GM04503 (cell line): ENCODE measurements around the gene PAPLN.

ENCODE experiments used
- DNase-seq: peaks from one replicate; pipeline ENCODE4 v3.0.0-alpha.2; 2012; ENCODE audit warnings: low read depth

The PAPLN gene

GRCh38 chr14:73261520-73262426 is 24.5 kb downstream of the PAPLN start:
- DNase-seq: no peak

DNA sequence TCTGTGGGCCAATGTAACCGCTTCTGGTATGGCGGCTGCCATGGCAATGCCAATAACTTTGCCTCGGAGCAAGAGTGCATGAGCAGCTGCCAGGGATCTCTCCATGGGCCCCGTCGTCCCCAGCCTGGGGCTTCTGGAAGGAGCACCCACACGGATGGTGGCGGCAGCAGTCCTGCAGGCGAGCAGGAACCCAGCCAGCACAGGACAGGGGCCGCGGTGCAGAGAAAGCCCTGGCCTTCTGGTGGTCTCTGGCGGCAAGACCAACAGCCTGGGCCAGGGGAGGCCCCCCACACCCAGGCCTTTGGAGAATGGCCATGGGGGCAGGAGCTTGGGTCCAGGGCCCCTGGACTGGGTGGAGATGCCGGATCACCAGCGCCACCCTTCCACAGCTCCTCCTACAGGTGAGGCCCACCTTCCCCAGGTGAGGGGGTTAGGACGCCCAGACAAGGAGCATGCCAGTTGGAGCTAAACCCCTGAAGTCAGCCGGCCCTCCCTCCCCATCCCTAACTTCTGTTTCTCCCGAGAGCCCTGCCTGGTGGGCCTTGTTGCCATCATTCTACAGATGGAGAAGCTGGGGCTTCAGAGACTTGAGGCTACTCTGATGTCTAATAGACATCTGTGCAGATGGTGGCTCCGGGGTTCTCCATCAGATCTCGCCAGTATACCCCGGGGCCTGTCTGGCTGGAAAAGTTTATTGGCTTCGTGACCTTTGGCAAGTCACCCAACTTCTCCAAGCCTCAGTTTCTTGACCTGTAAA is 25.3 kb downstream of the PAPLN start:
- DNase-seq: no peak

GRCh38 chr14:73263606-73264005 is 26.3 kb downstream of the PAPLN start:
- DNase-seq: no peak

DNA sequence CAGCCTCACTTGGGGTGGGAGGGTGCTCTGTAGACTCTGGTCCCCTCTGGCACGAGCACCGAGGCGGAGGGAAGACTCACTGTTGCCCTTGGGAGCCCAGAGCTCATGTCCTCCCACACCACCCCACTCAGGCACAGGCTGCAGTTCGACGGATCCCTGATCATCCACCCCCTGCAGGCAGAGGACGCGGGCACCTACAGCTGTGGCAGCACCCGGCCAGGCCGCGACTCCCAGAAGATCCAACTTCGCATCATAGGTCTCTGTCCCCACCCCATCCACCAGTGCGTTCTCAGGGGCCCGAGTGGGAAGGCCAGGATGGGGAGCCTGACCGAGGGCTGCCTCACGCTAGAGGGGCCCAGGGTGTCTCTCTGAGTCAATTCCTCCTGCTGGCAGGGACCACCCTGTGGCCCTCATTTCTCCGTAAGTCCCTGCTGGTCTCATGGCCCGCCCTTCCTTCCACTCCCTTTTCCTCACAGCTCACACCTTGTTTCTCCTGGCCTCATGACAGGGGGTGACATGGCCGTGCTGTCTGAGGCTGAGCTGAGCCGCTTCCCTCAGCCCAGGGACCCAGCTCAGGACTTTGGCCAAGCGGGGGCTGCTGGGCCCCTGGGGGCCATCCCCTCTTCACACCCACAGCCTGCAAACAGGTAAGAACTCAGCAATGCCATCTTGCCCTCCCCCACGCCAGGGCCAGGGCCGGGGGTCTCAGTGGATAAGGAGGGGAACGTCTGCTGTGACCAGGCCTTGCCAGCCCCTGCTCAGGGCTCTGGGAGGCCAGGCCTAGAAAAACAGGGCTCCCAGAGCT is 27.0 kb downstream of the PAPLN start:
- no peak for DNase-seq

DNA sequence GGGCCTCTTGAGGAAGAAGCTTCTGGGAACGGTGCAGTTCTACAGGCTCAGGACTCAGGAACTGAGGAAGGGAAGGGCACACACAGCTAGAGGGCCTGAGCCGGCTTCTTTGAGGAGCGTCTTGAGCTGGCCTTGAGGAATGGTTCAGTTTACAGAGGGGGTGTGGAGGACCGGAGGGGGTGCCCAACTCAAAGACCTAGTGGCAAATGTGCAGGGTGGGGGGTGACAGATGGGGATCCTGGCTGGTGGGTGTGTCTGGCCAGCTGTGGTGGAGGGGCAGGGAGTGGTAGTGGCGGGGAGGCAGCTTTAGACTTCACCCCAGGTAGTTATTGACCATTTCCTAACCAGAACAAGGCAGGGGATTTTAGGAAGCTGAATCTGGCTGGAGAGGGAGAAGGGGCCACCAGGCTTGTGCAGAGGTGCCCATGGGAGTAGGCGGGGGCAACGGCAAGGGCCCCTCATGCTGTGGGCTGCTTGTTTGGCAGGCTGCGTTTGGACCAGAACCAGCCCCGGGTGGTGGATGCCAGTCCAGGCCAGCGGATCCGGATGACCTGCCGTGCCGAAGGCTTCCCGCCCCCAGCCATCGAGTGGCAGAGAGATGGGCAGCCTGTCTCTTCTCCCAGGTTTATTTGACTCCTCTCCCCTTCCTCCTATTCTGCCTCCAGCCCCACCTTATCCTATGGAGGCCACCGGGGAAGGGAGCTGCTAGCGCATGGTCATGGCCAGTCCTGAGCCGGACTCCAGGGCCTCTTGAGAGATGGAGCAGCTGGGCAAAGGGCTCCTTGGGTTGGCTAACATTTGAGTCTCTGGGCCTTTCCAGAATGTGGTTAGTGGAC is 27.8 kb downstream of the PAPLN start:
- DNase-seq: no peak

DNA sequence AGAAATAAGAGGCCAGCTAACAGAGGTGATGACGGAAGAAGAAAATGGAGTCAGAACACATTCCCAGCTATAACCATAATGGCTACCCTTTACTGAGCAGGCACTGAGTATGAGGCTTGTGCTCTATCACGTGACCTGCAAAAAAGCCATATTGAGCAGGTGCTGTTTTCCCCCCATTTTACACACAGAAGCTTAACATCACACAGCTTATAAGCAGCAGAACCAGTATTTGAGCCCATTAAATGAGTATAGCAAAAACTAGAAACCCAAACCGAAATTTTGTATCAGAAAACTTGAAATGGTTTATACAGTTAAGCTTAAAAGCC is 28.4 kb downstream of the PAPLN start:
- DNase-seq: no peak

- no peak for DNase-seq
Measured at GRCh38 chr14:73266317-73266716, 29.0 kb downstream of the PAPLN start.

DNA sequence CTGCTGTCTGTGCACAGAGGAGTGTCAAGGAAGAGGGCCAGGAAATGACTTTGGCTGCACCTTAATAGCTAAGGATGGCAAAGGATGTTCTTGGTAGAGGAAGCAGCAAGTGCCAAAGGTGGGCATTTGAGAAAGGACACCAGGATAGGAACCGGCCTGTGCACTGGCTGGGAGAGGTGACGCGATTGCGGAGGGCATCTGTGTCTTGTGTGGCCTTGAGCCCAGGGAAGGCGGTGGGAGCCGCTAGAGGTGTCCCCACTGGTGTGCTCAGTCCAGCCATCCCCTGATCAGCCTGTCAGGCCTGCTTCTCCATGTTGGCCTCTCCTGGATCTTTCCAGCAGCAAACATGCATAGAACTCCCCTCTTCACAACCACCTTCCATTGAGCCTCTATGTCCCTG is 30.2 kb downstream of the PAPLN start:
- no peak for DNase-seq

GRCh38 chr14:73269729-73270531 is 32.6 kb downstream of the PAPLN start:
- no peak for DNase-seq

DNA sequence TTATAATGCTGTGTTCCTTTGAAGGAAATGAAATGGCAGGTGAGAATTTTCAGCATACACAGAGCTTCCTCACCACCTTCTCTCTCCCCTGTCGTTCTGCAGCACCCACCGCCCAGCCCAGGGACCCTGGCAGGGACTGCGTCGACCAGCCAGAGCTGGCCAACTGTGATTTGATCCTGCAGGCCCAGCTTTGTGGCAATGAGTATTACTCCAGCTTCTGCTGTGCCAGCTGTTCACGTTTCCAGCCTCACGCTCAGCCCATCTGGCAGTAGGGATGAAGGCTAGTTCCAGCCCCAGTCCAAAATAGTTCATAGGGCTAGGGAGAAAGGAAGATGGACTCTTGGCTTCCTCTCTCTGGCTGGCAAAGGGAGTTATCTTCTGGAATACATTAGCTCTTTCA is 35.1 kb downstream of the PAPLN start:
- DNase-seq: no peak

- DNase-seq: no peak
Measured at GRCh38 chr14:73273799-73274198, 36.5 kb downstream of the PAPLN start.

DNA sequence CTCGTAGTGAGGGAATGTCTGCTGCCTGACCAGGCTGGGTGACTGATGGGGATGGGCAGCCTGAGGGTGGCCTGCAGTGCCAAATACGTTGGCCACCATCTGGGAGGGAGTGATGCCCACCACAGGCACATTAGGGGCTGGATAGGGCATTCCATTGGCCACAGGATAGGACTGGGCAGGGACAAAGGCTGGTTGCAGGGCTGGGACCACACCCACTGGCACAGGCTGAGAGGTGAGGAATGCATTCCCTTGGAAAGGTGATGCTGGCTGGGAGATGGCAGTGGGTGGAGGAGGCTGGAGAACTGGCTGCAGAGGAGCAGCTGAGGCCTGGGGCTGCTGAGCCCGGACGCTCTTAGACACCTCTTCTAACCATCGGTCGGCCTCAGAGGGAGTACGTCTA is 39.5 kb downstream of the PAPLN start:
- DNase-seq: no peak

DNA sequence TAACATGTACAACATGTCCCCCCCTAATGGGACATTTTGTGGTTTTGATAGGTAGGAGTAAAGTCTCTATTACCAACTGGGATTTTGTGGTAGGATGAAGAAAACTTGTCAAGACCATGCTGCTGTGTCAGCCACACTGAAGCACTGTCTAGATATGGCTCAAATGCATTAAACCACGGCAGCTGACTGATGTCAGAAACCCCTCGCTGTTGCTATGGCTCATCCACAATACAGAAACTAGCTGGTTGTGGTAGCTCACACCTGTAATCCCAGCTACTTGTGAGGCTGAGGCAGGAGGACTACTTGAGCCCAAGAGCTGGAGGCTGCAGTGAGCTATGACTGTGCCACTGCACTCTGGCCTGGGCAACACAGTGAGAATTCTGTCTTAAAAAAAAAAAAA is 40.1 kb downstream of the PAPLN start:
- no peak for DNase-seq

DNA sequence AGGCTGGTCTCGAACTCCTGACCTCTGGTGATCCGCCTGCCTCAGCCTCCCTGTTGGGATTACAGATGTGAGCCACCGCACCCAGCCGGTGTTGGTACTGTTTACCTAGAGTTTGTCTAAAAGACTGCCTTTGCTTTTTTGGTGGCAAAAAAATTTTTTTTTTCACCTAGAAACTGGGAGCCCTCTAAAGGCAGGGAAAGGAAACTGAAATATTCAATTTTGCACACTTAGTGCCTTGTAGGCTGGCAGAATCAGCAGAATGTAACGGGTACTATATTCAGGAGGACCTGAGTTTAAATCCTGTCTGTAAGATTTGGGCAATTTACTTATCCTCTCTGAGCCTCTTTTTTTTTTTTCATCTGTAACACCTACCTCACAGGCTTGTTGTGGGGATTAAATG is 43.6 kb downstream of the PAPLN start:
- no peak for DNase-seq

DNA sequence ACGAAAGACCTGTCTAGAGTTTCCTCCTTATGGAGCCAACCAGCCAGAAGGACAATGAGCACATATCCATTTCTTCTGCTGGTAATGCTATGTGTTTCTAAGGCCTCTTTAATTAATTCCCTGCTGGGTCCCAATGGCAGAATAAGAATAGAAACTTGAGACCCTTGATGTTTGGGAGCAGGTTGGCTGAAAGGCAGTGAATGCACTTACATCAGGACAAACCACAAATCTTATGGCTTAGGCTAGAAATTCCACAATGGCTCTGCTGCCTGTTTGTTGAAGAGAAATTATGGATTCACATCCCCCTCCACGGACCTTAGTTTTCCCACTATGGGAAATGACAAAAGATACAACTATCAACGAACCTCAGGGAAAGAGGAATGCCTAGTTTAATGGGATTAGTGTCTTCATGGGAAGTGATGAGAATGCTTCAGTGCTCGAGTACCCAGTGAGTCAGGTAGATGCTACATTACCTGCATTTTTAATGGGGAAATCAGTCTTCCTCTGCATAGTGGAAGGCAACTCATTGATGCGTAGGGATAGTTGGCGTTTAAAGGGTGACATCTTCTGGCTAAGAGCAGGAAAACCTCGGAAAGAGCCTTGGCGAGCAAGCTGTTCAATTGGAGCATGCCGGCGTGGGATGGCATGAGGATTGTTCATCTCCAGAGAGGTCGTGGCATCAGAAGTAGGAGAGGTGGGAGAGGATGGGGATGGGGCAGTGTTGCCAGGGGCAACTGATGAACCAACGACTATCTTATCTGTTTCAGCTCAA is 46.5 kb downstream of the PAPLN start:
- no peak for DNase-seq

DNA sequence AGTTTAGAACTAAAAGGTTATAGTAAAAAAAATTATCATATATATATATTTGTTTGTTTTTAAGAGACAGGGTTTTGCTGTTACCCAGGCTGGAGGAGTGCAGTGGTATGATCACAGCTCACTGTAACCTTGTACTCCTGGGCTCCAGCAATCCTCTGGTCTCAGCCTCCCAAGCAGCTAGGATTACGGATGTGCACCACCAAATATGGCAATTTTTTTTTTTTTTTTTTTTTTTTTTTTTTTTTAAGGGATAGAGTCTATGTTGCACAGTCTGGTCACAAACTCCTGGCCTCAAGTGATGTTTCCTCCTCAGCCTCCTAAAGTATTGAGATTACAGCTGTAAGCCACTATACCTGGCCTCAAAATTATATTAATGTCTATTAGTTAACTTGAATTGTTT is 48.7 kb downstream of the PAPLN start:
- no peak for DNase-seq

DNA sequence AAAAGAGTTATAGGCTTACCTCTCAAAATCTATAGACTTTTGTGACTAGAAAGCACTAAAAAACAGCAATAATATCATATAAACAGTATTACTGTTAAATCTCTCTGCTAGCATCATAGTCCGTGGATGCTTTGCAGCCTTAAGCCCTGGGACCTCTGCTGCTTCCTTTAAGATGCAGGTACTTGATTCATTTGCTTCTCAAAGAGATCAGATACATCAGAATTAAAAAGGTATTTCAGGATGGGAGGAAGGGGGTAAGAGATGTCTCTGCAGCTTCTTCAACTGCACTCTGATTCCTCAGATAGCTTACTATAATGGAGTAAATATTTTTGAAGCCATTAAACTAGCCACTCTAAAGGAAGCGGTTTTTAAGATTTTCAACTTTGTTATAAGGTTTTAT is 49.3 kb downstream of the PAPLN start:
- no peak for DNase-seq

DNA sequence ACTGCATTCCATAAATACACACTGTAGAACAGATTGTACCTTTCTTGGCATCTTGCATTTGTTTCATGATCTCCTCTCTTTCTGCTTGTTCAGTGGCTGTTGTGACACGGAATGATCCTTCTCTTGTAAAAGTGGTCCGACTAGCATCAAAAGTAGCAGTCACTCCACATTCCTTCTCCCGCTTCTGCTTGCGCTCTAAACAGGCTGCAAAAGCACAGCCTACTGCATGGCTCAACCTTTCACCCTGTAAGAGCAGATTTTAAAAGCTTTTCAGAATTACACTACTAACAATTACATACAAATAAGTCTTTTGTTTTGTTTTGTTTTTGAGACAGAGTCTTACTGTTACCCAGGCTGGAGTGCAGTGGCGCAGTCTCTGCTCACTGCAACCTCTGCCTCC is 49.8 kb downstream of the PAPLN start:
- DNase-seq: no peak

- no peak for DNase-seq
Measured at GRCh38 chr14:73289308-73289707, 52.0 kb downstream of the PAPLN start.

- no peak for DNase-seq
Measured at GRCh38 chr14:73289729-73290128, 52.4 kb downstream of the PAPLN start.
